B cell (primary cell): Measurements from ENCODE around the gene UBL4A. TPM values are rescaled to one million over a fixed set of nuclear protein-coding genes. Genes with fewer than 3 reads are reported as not detected.

Experiments
- ATAC-seq: fragments of 200-7000 bp; cut with Tn5 transposase; one replicate; pipeline ENCODE4 v1.10.0; 2021; ENCODE audit warnings: low read depth, mild to moderate bottlenecking, moderate number of reproducible peaks, moderate library complexity
- CTCF ChIA-PET: fragments of 350-600 bp; sonication (Branson Sonifier 250); formaldehyde crosslinking; loops from one replicate; lab custom pipeline; 2021; ENCODE audit warnings: antibody characterized with exemption, inconsistent platforms; lab: Charles Lee
- POLR2A ChIA-PET: fragments of 350-600 bp; sonication (Branson Sonifier 250); formaldehyde crosslinking; loops from one replicate; lab custom pipeline; 2021; ENCODE audit warnings: antibody characterized with exemption; lab: Charles Lee
- DNase-seq: peaks from one replicate; pipeline ENCODE4 v3.0.0; 2013
- H2AFZ ChIP-seq: 2 replicates; pipeline ENCODE4 v1.6.1; 2012; ENCODE audit warnings: mild to moderate bottlenecking, low read depth, low read length; ENCODE audit not compliant: insufficient read depth, poor library complexity, severe bottlenecking
- H3K27ac ChIP-seq, 2 donors: 1 replicate in 1 of 2; 2 replicates in 1 of 2; pipeline ENCODE4 v1.5.1; 2012 to 2013; ENCODE audit warnings: low read length in 2 of 2, mild to moderate bottlenecking in 2 of 2, moderate library complexity in 1 of 2
- H3K27me3 ChIP-seq, 4 experiments: fragments of 200-600 bp in 1 of 4; sonication (generic) in 1 of 4; replicated peaks in 1 of 4; 1 replicate in 2 of 4; 2 replicates in 2 of 4; pipeline versions ENCODE4 v1.6.1 to v1.7.0; 2013 to 2016; ENCODE audit warnings: low read length in 3 of 4, mild to moderate bottlenecking in 2 of 4, mixed read lengths in 1 of 4, moderate library complexity in 1 of 4; ENCODE audit not compliant: insufficient read depth in 4 of 4, control insufficient read depth in 3 of 4; ENCODE audit errors: control extremely low read depth in 1 of 4
- H3K36me3 ChIP-seq, 2 experiments: replicated peaks in 1 of 2; 1 replicate in 1 of 2; 2 replicates in 1 of 2; pipeline versions ENCODE4 v1.6.1 to v1.7.1; 2013; ENCODE audit warnings: low read length in 1 of 2; ENCODE audit not compliant: insufficient read depth in 2 of 2, control insufficient read depth in 1 of 2; ENCODE audit errors: control extremely low read depth in 1 of 2, extremely low read depth in 1 of 2
- H3K4me1 ChIP-seq, 2 donors: fragments of 200-600 bp in 1 of 2; sonication (generic) in 1 of 2; 1 replicate in 1 of 2; 2 replicates in 1 of 2; pipeline versions ENCODE4 v1.5.1 to v1.6.1; 2013 to 2017; ENCODE audit warnings: low read length in 2 of 2; ENCODE audit not compliant: control insufficient read depth in 2 of 2, insufficient read depth in 2 of 2
- H3K4me2 ChIP-seq: replicated peaks from 2 replicates; pipeline ENCODE3; 2012; ENCODE audit warnings: mild to moderate bottlenecking, low read depth, low read length; ENCODE audit not compliant: poor library complexity, severe bottlenecking
- H3K4me3 ChIP-seq, 5 experiments: fragments of 200-600 bp in 1 of 5; sonication (generic) in 1 of 5; 1 replicate in 3 of 5; 2 replicates in 2 of 5; pipeline versions ENCODE4 v1.5.1 to v1.7.0; 2011 to 2016; ENCODE audit warnings: low read length in 4 of 5, mild to moderate bottlenecking in 4 of 5, low read depth in 2 of 5, control low read depth in 1 of 5, moderate library complexity in 1 of 5; ENCODE audit not compliant: insufficient read depth in 1 of 5; ENCODE audit errors: control extremely low read depth in 1 of 5, extremely low read depth in 1 of 5
- H3K79me2 ChIP-seq: fragments of 200-600 bp; sonication (generic); one replicate; pipeline ENCODE4 v1.6.0; 2016; ENCODE audit warnings: low read length; ENCODE audit not compliant: control insufficient read depth, insufficient read depth
- H3K9ac ChIP-seq: fragments of 200-600 bp; sonication (generic); 2 replicates; pipeline ENCODE4 v1.6.1; 2017; ENCODE audit warnings: mild to moderate bottlenecking, low read length, moderate library complexity
- H3K9me3 ChIP-seq, 3 donors: one replicate each; pipeline versions ENCODE4 v1.6.1 to v1.7.1; 2013; ENCODE audit warnings: low read length in 2 of 3; ENCODE audit not compliant: control insufficient read depth in 2 of 3, insufficient read depth in 1 of 3; ENCODE audit errors: control extremely low read depth in 1 of 3
- H4K20me1 ChIP-seq: 2 replicates; pipeline ENCODE4 v1.6.0; 2012; ENCODE audit warnings: mild to moderate bottlenecking, low read length; ENCODE audit not compliant: insufficient read depth, control insufficient read depth, poor library complexity, severe bottlenecking
- H3K27ac Mint-ChIP-seq: one replicate; pipeline ENCODE4 v1.8.0; 2021; ENCODE audit warnings: mixed read lengths
- H3K27me3 Mint-ChIP-seq: one replicate; pipeline ENCODE4 v1.8.0; 2021; ENCODE audit warnings: mixed read lengths
- H3K4me1 Mint-ChIP-seq: one replicate; pipeline ENCODE4 v1.8.0; 2021; ENCODE audit warnings: mixed read lengths
- H3K4me3 Mint-ChIP-seq: one replicate; pipeline ENCODE4 v1.8.0; 2021; ENCODE audit warnings: mixed read lengths
- H3K9me3 Mint-ChIP-seq: one replicate; pipeline ENCODE4 v1.8.0; 2022; ENCODE audit warnings: mixed read lengths; ENCODE audit not compliant: insufficient read depth
- CTCF ChIP-seq: fragments of 200-600 bp; IDR thresholded peaks from one replicate; pipeline ENCODE4 v1.8.0; 2022; ENCODE audit warnings: antibody characterized with exemption, mild to moderate bottlenecking
- EZH2 ChIP-seq: IDR thresholded peaks from 2 replicates; pipeline ENCODE4 v1.6.1; 2012; ENCODE audit warnings: borderline replicate concordance, low read depth, mild to moderate bottlenecking, moderate library complexity, low read length; ENCODE audit not compliant: insufficient read depth, poor library complexity, severe bottlenecking
- WGBS: methylation state at CpG from one replicate; pipeline ENCODE4 v1.1.5; 2013; ENCODE audit warnings: missing lambda C conversion rate; ENCODE audit not compliant: insufficient coverage; 5-methylcytosine and 5-hydroxymethylcytosine counted together
- intact Hi-C: fragments of 100-400 bp; cut with micrococcal nuclease; formaldehyde crosslinking; loops from one replicate; pipeline ENCODE4 v1.10.0; 2022
- polyA plus RNA-seq: library from polyadenylated mRNA; depleted of rRNA; stranded (reverse); fragments of >200 nt; gene quantifications from 2 replicates; pipeline ENCODE4 v1.2.3, GENCODE V29; 2012
- total RNA-seq, 2 donors: library from RNA; stranded (reverse); fragments of 120-200 nt in 1 of 2; gene quantifications; 1 replicate in 1 of 2; 2 replicates in 1 of 2; pipeline versions ENCODE4 v1.2.3 to v1.2.4, GENCODE V29; 2013 to 2022

UBL4A gene
- total and polyA plus RNA-seq, 2 donors (not counting 1 experiment from before 2014, with no cell fraction given) = 13.1 to 23.3 TPM

- Mint-ChIP-seq H3K4me1 (peaks cover 19% of the 10 kb centered on the region), H3K4me3 (peak within 1 kb of the TSS; percentile 88), H3K27me3 (no peaks in the 10 kb centered on the region), H3K9me3 (no peaks in the 10 kb centered on the region), H3K27ac (peak within 1 kb of the TSS; percentile 94)
- Histone ChIP-seq H4K20me1 (no peaks in the 10 kb centered on the region), H3K4me2 (peak within 1 kb of the TSS; percentile 75), H3K4me1 (peaks cover 5 to 16% of the 10 kb centered on the region in 2 donors), H3K79me2 (peaks cover 4% of the 10 kb centered on the region), H3K36me3 (peaks cover 0 to 4% of the 10 kb centered on the region in 2 experiments), H3K27ac (peak within 1 kb of the TSS; percentile 75 to 84), H3K9me3 (no peaks in the 10 kb centered on the region), H3K9ac (peak within 1 kb of the TSS; percentile 49), H3K27me3 (no peaks in the 10 kb centered on the region), H2AFZ (peak within 1 kb of the TSS; percentile 65), H3K4me3 (peak within 1 kb of the TSS in 4 of 5 experiments; percentile 51 to 59 (median 54))
- ChIA-PET POLR2A (interaction anchor here (0.6 to 1.8 kb wide), 4 partner anchors 10 to 233 kb away, joined by 5 to 17 read pairs (median 6); partner anchors contain the start of gene PLXNA3), CTCF (interaction anchor here (1.9 kb wide), 1 partner anchor 48 kb away, joined by 5 read pairs; no protein-coding TSS in a partner anchor)
- ATAC-seq (peak; percentile 88), DNase-seq (peak; percentile 94)
- intact Hi-C loops = loop anchor here (1.0 to 5.0 kb wide), 3 partner anchors 11 to 37 kb away; partner anchors contain the start of genes FAM3A, FAM50A and SLC10A3
- 0% methylated on average over 60 of the region's 85 CpGs for WGBS
- TF ChIP-seq EZH2 = no peak
- no peak for TF ChIP-seq CTCF
These were observed 7.4 kb downstream of the UBL4A start, which contains the start of gene LAGE3 for GRCh38 chrX:154478728-154479622. LAGE3 (minus strand) TSS chrX:154479281; CDS start chrX:154478915, 366 bp downstream.
